Measurements from ENCODE around the gene ZKSCAN5.
A peak's percentile ranks its signal among the peaks of the same experiment; 100 is the strongest.

ZKSCAN5 gene

GRCh38 chr7:99504603-99505323 is at the start of gene ZKSCAN5:
Gene ZKSCAN5 (plus strand): TSS chr7:99504662. CDS start chr7:99506045, 1,383 bp downstream.
- DNase-seq = peak; percentile 98

DNA sequence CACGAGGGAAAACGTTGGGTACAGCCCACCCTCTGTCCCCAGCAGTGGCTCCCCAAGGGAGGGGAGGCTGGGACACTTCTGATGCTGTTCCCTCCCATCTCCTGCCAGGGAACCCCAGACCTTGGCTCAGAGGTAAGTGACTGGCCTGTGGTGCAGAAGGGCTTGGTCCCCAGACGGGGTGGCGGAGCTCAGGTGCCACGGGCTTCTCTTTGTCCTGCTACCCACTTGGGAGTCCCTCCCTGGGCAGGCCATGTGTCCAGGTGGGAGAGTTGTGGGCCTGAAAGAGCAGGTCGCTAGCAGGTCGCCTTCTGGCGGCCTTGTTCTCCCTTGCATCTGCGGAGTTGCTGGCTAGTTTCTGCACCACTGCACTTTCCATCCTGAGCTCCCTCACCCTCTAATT is 48.6 kb upstream of the ZKSCAN5 start:
- no peak for DNase-seq

GRCh38 chr7:99456288-99456687 is 48.2 kb upstream of the ZKSCAN5 start:
- DNase-seq = no peak

DNA sequence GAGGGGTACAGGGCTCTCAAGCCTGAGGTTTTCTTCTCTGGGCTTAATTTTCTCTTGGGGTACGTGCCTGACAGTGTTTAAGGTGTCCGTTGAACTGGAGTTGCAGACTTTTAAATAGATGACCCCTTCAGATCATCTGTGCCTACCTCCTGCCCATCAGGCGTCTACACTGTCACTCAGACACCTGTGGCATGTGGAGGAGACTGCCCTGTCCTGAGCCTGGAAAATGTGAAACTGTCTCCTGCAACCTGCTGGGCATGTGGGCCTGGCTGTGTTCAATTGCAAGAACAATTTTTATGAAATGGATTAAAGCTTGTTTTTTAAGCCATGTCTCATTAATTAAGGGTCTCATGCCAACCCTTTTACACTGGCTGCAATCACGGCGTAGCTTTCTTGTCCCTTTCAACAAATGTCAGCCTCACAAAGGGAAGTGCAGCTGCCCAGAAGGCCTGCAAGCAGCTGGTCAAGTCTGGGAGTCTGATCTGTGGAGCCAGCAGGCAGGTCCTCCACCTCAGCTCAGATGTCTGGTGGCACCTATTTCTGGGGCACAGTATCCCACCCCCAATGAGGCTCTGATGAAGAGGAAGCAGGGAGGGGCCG is 47.3 kb upstream of the ZKSCAN5 start:
- DNase-seq = no peak

DNA sequence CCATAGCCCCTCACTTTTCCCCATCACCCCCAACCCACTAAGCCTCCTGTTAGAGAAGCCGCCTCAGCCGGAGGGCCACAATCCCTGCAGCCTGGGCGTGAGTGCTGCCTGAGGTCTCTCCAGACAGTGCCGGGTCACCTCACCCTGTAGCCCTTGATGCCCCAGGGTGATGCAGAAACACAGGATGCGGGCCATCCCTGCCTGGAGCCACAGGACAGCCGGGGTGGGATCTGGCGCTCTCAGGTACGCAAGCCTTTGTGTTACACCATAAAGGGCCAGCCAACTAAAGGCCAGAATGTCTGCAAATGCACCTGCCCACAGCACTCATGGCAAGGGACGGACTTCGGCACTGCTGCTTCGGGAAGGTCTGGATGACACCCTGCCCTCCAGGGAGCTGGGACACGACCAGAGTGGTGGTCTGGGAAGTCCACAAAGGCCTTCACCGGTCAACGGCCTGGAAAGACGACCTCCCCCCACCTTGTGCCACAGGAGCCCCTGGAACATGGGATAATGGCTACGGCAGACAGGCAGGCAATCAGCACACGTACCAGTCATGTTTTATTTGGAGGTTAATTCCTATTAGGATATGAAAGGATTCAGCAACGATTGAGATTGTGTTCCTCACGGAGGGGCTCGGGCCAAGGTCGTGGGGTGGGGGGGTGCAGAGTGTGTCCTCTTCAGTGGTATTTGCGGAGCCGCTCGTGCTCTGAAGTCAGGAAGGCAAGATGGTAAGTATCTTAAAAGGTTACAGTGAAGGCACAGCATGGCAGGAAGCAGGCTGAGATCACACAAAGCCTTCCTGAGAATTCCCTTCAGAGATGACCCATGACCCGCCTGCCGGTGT is 46.6 kb upstream of the ZKSCAN5 start:
- no peak for DNase-seq

GRCh38 chr7:99459087-99459486 is 45.4 kb upstream of the ZKSCAN5 start:
- peak; percentile 49 for DNase-seq

- DNase-seq = no peak
These were observed 43.8 kb upstream of the ZKSCAN5 start for GRCh38 chr7:99460651-99461050.

- DNase-seq = no peak
These were observed 43.2 kb upstream of the ZKSCAN5 start for GRCh38 chr7:99461221-99461620.

DNA sequence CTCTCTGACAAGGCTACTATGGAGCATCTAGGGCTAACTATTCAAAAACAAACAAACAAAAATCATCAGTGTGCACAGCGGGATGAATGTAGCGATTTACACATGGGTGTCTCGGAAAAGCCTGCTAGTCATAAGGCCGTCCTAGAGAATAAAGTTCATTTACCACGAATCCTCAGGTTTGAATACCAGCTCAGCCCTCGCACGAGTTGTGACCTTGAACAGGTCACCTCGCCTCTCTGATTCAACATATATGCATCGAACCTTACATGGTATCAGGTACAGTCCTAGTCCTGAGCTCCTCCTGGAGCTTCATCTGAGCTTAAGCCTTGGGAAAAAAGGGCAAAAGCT is 39.1 kb upstream of the ZKSCAN5 start:
- peak; percentile 41 for DNase-seq

GRCh38 chr7:99468336-99468918 is 36.0 kb upstream of the ZKSCAN5 start:
- DNase-seq = no peak

DNA sequence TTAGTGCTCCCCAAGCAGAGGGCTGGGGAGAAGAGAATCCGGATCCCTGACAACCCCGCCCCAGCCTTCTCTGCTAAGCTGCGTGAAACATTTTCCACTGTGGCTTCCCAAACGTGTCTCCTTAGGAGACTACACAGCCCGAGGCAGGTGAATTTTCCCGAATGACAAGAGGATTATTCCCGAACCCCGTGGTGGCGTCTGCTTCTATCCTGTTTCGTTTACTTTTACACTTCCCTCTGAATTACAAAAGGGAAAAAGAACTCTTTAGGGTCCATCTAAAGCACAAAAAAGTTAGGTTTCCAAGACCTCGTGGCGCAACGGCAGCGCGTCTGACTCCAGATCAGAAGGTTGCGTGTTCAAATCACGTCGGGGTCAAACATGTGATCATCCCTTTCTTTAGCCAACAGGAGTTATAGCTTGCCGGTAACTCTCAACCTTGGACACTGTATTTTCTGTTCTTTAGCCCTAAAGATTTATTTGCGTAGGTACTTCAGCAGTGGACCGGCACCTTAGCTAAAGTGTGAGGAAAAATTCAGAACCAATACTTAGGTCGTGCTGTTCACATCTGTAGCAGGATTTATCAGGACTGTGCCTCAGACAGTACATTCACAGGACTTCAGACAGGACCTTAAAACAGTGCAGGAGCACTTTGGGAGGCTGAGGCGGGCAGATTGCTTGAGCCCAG is 34.9 kb upstream of the ZKSCAN5 start:
- peak; percentile 55 for DNase-seq

DNA sequence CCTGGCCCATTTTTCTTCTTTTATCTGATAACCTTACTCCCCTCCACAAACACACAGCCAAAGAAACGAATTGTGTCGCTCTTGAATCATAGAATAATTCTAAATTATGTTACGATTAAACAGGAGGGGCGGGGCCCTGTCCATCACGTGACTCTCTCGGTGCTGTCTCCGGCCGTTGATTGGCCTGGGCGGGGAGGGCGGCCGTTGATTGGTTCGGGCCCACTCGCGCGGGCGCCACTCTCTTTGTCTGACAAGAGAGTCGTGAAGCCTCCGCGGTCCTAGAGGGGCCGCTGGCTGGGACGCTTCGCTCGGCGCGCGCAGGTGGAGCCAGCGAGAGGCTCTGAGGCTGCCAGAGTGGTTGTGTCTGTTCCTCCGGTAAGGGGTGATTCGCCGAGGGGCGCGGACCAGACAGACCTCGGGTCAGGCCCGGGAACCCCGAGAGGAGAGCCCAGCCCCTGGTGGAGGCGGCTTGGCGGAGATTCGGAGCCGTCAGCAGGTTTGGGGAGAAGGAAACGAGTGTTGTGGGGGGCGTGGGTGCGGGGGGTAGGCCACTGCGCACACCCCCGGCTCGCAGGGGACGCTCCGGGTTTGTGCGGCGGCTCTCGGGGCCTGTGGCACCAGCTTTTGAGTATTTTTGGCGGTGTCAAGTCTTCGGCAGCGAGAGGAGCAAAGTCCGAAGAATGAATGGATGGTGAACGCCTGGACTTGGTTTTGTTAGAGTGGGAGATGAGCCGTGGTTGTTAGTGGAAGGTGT is 31.7 kb upstream of the ZKSCAN5 start, which contains the start of gene ZNF789:
Gene ZNF789, plus strand, starts transcription at position 330 of the 754 bp plus-strand sequence. CDS start 3,567 bp downstream, outside the sequence.
- DNase-seq = peak; percentile 99

DNA sequence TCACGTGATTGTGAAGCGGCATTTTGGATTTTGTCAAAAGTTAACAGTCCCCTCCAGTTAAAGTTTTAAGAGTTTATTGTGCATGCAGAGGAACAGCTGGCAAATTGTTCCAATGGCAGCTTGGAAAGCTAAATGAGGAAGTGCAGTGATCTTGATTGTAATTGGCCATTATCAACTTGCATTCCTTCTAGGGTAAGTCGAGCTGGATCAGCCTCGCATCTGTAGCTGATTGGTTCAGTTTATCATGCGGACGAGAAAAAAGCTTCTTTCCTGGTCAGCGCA is 31.2 kb upstream of the ZKSCAN5 start:
- DNase-seq = peak; percentile 57

- no peak for DNase-seq
These were observed 28.4 kb upstream of the ZKSCAN5 start for GRCh38 chr7:99476107-99476506.

GRCh38 chr7:99478464-99479440 is 25.7 kb upstream of the ZKSCAN5 start:
- no peak for DNase-seq

DNA sequence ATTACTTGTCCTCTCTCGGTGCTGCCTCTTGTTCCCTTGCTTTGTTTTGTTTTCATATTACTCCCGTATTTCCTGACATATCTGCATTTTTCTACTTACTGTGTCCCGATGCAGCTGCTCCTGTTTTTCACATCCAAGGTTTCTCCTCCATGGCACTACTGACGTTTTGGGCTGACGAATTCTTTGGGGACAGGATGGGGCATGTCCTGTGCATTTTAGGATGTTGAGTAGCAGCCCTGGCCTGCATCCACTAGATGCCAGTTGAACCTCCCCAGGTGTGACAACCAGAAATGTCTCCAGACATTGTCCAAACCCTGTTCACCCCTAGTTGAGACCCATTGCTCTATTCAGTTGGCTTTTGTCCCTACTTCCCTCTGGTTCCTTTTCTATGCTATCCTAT is 19.4 kb upstream of the ZKSCAN5 start:
- DNase-seq = no peak

GRCh38 chr7:99489235-99489634 is 15.2 kb upstream of the ZKSCAN5 start:
- DNase-seq = no peak

GRCh38 chr7:99490878-99491277 is 13.6 kb upstream of the ZKSCAN5 start:
- DNase-seq = no peak

DNA sequence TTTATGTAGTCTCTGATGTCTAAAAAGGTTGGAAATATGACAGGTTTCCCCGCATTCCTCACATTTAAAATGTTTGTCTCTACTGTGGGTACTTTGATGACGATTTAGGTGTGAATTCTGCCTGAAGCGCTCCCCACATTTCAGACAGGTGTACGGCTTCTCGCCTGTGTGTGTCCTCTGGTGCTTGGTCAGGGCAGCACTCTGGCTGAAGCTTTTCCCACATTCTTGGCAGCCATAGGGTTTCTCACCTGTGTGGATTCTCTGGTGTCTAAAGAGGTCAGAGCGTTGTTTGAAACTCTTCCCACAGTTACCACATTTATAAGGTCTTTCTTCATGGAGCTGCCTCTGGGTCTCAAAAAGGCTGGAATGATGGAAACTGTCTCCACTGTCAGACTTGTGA is 10.6 kb upstream of the ZKSCAN5 start:
- DNase-seq = no peak

- no peak for DNase-seq
These were observed 6.5 kb upstream of the ZKSCAN5 start for GRCh38 chr7:99497766-99498545.

Data from NCI-H69 (cell line).